ENCODE data around the gene INPP5A.
"Not testable (repeated sequence)": the region's sequence is repeated elsewhere in the genome, so short reads cannot be mapped to it uniquely, and the experiment has no call there.

Gene INPP5A

DNA sequence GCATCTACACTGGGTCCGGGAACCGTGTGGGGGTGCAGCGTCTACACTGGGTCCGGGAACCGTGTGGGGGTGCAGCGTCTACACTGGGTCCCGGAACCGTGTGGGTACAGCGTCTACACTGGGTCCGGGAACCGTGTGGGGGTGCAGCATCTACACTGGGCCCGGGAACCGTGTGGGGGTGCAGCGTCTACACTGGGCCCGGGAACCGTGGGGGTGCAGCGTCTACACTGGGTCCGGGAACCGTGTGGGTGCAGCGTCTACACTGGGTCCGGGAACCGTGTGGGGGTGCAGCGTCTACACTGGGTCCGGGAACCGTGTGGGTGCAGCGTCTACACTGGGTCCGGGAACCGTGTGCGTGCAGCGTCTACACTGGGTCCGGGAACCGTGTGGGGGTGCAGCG is 254.5 kb downstream of the INPP5A start:
- H3K9me3 ChIP-seq (ENCODE audit: control insufficient read depth, insufficient read depth, low read length); H3K4me3 ChIP-seq (ENCODE audit: low read depth, low read length); H3K4me1 ChIP-seq (ENCODE audit: control insufficient read depth, insufficient read depth, low read length); H3K9ac ChIP-seq (ENCODE audit: low read depth, low read length); H3K36me3 ChIP-seq (ENCODE audit: control insufficient read depth, insufficient read depth, low read length): not testable (repeated sequence)
- H3K27me3 ChIP-seq (ENCODE audit: control insufficient read depth, insufficient read depth, low read length): peaks cover 18% of the 10 kb centered on the region

DNA sequence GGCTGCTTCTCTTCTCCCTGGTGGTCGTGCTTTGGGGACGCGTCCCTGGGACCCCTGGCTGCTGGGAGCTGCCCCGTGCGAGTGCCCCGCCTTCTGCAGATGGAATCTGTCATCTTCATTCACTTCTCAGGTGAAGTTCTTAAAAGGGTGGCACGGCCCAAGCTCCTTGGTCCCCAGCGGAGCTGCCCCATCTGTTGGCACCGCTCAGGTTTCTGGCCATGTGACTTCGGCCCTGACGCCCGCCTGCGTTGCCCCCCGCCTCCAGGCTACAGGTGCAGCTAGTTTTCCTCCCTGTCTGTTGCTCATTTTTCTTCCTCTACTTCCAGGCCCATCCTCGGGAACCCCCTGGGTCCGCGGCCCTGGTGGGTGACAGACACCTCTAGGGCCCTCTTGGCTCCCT is 255.2 kb downstream of the INPP5A start:
- Histone ChIP-seq H3K4me3 (ENCODE audit: low read depth, low read length) (no peak overlapping the region), H3K9me3 (ENCODE audit: control insufficient read depth, insufficient read depth, low read length) (no peaks in the 10 kb centered on the region), H3K27me3 (ENCODE audit: control insufficient read depth, insufficient read depth, low read length) (peaks cover 18% of the 10 kb centered on the region), H3K36me3 (ENCODE audit: control insufficient read depth, insufficient read depth, low read length) (no peaks in the 10 kb centered on the region), H3K9ac (ENCODE audit: low read depth, low read length) (no peak overlapping the region), H3K4me1 (ENCODE audit: control insufficient read depth, insufficient read depth, low read length) (no peaks in the 10 kb centered on the region)

DNA sequence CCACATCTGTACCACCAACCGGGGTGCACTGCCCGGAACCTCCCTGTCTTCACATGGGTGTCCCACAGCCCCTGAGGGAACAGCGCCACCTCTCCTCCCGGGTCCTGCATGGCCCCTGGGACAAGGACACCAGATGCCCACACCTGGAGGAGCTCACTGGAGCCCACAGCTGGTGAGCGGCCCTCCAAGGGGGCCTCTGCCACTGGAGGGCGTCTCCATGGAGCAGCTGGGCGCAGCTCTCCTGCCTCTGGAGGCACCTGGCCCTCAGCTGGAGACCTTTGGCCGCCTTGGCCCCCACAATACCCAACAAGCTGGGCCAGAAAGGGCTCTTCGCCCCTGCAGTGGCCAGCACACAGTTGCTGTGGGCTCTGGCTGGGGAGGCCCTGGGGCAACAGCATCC is 255.6 kb downstream of the INPP5A start:
- Histone ChIP-seq H3K27me3 (ENCODE audit: control insufficient read depth, insufficient read depth, low read length) (peaks cover 18% of the 10 kb centered on the region), H3K4me3 (ENCODE audit: low read depth, low read length) (no peak overlapping the region), H3K9ac (ENCODE audit: low read depth, low read length) (no peak overlapping the region), H3K36me3 (ENCODE audit: control insufficient read depth, insufficient read depth, low read length) (no peaks in the 10 kb centered on the region), H3K4me1 (ENCODE audit: control insufficient read depth, insufficient read depth, low read length) (no peaks in the 10 kb centered on the region), H3K9me3 (ENCODE audit: control insufficient read depth, insufficient read depth, low read length) (no peaks in the 10 kb centered on the region)

GRCh38 chr10:132793871-132794849 is 256.6 kb downstream of the INPP5A start:
- no peak overlapping the region for H3K9ac ChIP-seq (ENCODE audit: low read depth, low read length)
- H3K36me3 ChIP-seq (ENCODE audit: control insufficient read depth, insufficient read depth, low read length): no peaks in the 10 kb centered on the region
- peaks cover 11% of the 10 kb centered on the region for H3K27me3 ChIP-seq (ENCODE audit: control insufficient read depth, insufficient read depth, low read length)
- H3K4me1 ChIP-seq (ENCODE audit: control insufficient read depth, insufficient read depth, low read length): no peaks in the 10 kb centered on the region
- H3K4me3 ChIP-seq (ENCODE audit: low read depth, low read length): no peak overlapping the region
- no peaks in the 10 kb centered on the region for H3K9me3 ChIP-seq (ENCODE audit: control insufficient read depth, insufficient read depth, low read length)

DNA sequence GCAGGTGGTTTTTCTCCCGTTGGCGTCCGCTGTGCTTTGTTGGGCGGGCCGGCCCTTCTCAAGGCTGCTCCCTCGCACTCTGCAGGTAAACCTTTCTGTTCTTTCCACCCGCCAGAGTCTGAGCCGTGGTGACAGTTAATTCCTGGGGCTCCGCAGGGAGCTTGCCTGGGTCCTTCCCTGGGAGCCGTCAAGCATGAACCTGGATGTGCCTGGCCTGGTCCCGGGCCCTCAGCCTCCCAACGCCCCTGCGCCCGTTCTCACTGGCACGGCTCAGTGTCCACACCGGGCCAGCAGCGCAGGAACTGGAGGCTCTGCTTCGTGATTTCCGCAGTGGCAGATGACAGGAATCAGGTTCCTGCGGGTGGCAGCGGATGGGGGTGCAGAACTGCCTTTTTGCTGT is 259.3 kb downstream of the INPP5A start:
- Histone ChIP-seq H3K4me3 (ENCODE audit: low read depth, low read length) (no peak overlapping the region), H3K36me3 (ENCODE audit: control insufficient read depth, insufficient read depth, low read length) (no peaks in the 10 kb centered on the region), H3K27me3 (ENCODE audit: control insufficient read depth, insufficient read depth, low read length) (no peaks in the 10 kb centered on the region), H3K9ac (ENCODE audit: low read depth, low read length) (no peak overlapping the region), H3K4me1 (ENCODE audit: control insufficient read depth, insufficient read depth, low read length) (no peaks in the 10 kb centered on the region), H3K9me3 (ENCODE audit: control insufficient read depth, insufficient read depth, low read length) (no peaks in the 10 kb centered on the region)

DNA sequence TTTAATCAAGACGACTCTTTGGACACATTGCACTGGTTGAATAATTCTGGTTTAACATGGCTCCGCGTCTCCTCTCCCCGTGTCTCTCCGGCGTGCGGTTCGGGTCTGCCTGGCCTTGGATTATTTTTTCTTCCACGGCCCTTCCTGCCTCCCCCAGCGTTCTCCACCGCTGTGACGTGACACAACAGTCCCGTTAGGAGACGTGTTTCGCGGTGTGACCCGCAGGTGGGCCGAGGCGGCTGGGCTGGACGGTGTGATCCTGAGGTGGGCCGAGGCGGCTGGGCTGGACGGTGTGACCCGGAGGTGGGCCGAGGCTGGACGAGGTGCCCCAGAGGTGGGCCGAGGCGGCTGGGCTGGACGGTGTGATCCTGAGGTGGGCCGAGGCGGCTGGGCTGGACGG is 260.4 kb downstream of the INPP5A start:
- not testable (repeated sequence) for H3K27me3 ChIP-seq (ENCODE audit: control insufficient read depth, insufficient read depth, low read length); H3K9ac ChIP-seq (ENCODE audit: low read depth, low read length); H3K4me3 ChIP-seq (ENCODE audit: low read depth, low read length); H3K4me1 ChIP-seq (ENCODE audit: control insufficient read depth, insufficient read depth, low read length); H3K9me3 ChIP-seq (ENCODE audit: control insufficient read depth, insufficient read depth, low read length); H3K36me3 ChIP-seq (ENCODE audit: control insufficient read depth, insufficient read depth, low read length)

DNA sequence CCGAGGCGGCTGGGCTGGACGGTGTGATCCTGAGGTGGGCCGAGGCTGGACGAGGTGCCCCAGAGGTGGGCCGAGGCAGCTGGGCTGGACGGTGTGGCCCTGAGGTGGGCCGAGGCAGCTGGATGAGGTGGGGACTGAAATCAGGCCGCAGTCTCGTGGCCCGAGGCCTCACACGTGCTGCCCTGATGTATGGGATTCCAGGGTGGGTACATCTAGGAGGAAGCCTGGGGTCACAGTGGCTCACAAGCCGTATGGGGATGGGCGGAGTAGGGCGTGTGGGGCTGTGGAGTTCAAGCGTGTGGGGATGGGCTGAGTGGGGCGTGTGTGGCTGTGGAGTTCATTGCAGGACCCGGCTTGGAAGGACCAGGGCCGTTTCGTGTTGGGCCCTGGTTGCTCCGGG is 260.8 kb downstream of the INPP5A start:
- no peaks in the 10 kb centered on the region for H3K27me3 ChIP-seq (ENCODE audit: control insufficient read depth, insufficient read depth, low read length)
- H3K4me3 ChIP-seq (ENCODE audit: low read depth, low read length): no peak overlapping the region
- H3K4me1 ChIP-seq (ENCODE audit: control insufficient read depth, insufficient read depth, low read length): no peaks in the 10 kb centered on the region
- H3K36me3 ChIP-seq (ENCODE audit: control insufficient read depth, insufficient read depth, low read length): no peaks in the 10 kb centered on the region
- H3K9ac ChIP-seq (ENCODE audit: low read depth, low read length): no peak overlapping the region
- no peaks in the 10 kb centered on the region for H3K9me3 ChIP-seq (ENCODE audit: control insufficient read depth, insufficient read depth, low read length)

DNA sequence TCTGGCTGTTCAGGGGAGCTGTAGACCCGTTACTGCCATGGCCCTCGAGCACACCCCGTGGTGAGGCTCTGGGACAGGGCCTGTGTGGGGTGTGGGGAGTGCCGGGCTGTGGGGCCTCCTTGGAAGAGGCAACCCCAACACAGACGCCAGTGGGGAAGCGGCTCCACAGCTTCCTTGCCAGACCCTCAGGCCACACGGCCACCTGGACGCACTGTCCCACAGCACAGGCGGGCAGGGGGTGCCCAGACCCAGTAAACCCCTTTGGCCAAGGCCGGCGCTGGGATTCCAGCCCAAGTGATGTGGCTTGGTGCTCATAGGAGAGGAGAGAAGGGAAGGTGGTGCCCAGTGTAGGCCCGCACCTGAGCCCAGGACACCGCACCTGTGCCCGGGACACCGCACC is 261.3 kb downstream of the INPP5A start:
- H3K9ac ChIP-seq (ENCODE audit: low read depth, low read length): no peak overlapping the region
- no peaks in the 10 kb centered on the region for H3K9me3 ChIP-seq (ENCODE audit: control insufficient read depth, insufficient read depth, low read length)
- no peaks in the 10 kb centered on the region for H3K27me3 ChIP-seq (ENCODE audit: control insufficient read depth, insufficient read depth, low read length)
- no peaks in the 10 kb centered on the region for H3K4me1 ChIP-seq (ENCODE audit: control insufficient read depth, insufficient read depth, low read length)
- H3K4me3 ChIP-seq (ENCODE audit: low read depth, low read length): no peak overlapping the region
- H3K36me3 ChIP-seq (ENCODE audit: control insufficient read depth, insufficient read depth, low read length): no peaks in the 10 kb centered on the region

- no peak overlapping the region for H3K4me3 ChIP-seq (ENCODE audit: low read depth, low read length)
- H3K36me3 ChIP-seq (ENCODE audit: control insufficient read depth, insufficient read depth, low read length): no peaks in the 10 kb centered on the region
- no peaks in the 10 kb centered on the region for H3K9me3 ChIP-seq (ENCODE audit: control insufficient read depth, insufficient read depth, low read length)
- H3K9ac ChIP-seq (ENCODE audit: low read depth, low read length): no peak overlapping the region
- no peaks in the 10 kb centered on the region for H3K27me3 ChIP-seq (ENCODE audit: control insufficient read depth, insufficient read depth, low read length)
- no peaks in the 10 kb centered on the region for H3K4me1 ChIP-seq (ENCODE audit: control insufficient read depth, insufficient read depth, low read length)
Observed at GRCh38 chr10:132799865-132800264, 262.3 kb downstream of the INPP5A start.

GRCh38 chr10:132802048-132802447 is 264.5 kb downstream of the INPP5A start:
- Histone ChIP-seq H3K36me3 (ENCODE audit: control insufficient read depth, insufficient read depth, low read length) (no peaks in the 10 kb centered on the region), H3K9me3 (ENCODE audit: control insufficient read depth, insufficient read depth, low read length) (no peaks in the 10 kb centered on the region), H3K4me1 (ENCODE audit: control insufficient read depth, insufficient read depth, low read length) (no peaks in the 10 kb centered on the region), H3K4me3 (ENCODE audit: low read depth, low read length) (no peak overlapping the region), H3K9ac (ENCODE audit: low read depth, low read length) (no peak overlapping the region), H3K27me3 (ENCODE audit: control insufficient read depth, insufficient read depth, low read length) (no peaks in the 10 kb centered on the region)

- Histone ChIP-seq H3K4me1 (ENCODE audit: control insufficient read depth, insufficient read depth, low read length) (no peaks in the 10 kb centered on the region), H3K27me3 (ENCODE audit: control insufficient read depth, insufficient read depth, low read length) (no peaks in the 10 kb centered on the region), H3K9ac (ENCODE audit: low read depth, low read length) (no peak overlapping the region), H3K9me3 (ENCODE audit: control insufficient read depth, insufficient read depth, low read length) (no peaks in the 10 kb centered on the region), H3K4me3 (ENCODE audit: low read depth, low read length) (no peak overlapping the region), H3K36me3 (ENCODE audit: control insufficient read depth, insufficient read depth, low read length) (no peaks in the 10 kb centered on the region)
Observed at GRCh38 chr10:132802694-132803320, 265.2 kb downstream of the INPP5A start.

Measured in iPS-15b (cell line).